Inflammatory macrophage treated with lipopolysaccharide for 1 hour (primary cell): Measurements from ENCODE around the gene RNU1-4.
"Not testable (repeated sequence)": the region's sequence is repeated elsewhere in the genome, so short reads cannot be mapped to it uniquely, and the experiment has no call there.

ENCODE experiments used
- DNase-seq, 2 donors: peaks; one replicate each; pipeline ENCODE4 v3.0.0-alpha.2; 2020 to 2022

RNU1-4 gene

DNA sequence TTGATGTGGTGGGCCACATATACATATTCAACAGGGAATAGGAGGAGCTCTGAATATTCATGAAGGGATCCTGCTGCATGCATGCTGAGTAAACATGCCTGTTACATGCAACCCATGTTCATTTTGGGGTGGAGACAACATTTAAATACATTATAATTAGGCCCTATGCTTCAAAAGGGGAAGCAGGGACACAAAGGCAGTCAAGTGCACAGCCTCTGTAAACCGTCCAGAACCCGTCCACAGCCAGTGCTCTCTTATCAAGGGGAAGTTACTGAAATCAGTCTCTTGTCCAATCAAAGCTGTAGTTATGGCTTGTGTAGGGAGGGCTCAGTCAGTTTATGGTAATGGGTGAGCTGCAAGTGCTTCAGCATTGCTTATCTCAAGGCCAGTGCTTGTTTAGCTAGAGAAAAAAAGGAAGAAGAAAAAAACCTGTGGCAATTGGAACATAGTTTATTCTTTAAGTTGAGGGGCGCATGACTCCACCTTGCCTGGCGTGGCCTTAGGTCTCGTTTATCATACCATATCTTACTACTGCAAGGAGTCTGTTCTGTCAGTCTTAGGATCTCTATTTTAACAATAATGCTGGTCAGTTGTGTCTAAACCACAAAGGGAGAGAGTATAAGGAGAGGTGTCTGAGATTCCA lies 7.9 kb upstream of the RNU1-4 start:
- DNase-seq, result not testable (repeated sequence)

DNA sequence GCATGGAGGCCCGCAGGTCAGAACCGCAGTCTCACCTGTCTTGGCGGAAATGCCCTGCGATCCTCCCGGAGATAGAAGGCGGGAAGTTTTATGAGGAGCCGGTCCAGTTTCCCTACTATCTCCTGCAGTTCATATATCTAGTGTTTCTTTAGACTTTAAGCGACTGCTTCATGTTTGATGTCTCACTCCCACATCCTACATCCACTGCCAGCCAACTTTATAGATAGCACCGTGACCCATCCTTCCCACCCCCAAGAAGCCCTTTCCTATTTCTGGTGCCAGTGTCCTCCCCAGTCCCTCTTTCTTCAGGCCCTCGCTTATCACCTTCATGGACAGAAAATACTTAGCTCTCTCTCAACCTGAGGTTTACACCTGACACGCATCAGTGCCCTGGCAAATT lies 914 bp downstream of the RNU1-4 start:
- not testable (repeated sequence) for DNase-seq

DNA sequence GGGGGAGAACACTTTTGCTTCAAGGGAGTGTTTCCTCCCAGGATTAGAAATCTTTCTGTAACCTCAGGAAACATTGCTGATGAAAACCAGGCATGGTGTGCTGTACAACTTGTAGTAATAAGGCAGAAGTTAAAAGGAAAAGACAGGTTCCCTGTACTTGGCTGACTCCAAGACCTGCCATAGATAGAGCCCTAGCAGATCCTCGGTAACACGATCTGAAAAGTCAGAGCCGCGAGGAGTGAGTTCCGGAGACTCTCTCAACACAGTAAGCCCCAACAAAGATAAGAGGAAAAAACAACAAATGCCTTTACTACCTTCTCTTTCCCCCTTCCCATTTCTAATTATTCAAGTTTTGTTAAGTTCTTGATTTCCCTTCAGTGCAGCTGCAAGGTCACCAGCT lies 7.3 kb downstream of the RNU1-4 start:
- DNase-seq, result not testable (repeated sequence)

DNA sequence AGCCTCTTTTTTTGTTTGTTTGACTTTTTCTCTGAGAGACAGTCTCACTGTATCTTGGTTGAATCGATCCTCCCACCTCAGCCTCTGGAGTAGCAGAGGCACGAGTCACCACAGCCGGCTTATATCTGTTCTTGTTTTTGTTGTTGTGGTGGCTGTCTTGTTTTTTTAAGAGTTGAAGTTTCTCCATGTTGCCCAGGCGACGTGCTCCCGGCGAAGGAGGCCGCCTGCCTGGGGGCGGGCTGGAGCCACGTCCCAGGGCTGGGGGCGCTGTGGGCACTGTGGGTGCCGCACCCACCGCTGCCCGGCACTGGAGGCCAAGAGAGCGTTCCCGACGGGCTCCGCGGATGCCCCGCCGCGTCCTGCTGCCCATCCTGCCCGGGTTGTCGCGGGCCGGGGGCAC lies 8.4 kb downstream of the RNU1-4 start:
- DNase-seq, result not testable (repeated sequence)

DNA sequence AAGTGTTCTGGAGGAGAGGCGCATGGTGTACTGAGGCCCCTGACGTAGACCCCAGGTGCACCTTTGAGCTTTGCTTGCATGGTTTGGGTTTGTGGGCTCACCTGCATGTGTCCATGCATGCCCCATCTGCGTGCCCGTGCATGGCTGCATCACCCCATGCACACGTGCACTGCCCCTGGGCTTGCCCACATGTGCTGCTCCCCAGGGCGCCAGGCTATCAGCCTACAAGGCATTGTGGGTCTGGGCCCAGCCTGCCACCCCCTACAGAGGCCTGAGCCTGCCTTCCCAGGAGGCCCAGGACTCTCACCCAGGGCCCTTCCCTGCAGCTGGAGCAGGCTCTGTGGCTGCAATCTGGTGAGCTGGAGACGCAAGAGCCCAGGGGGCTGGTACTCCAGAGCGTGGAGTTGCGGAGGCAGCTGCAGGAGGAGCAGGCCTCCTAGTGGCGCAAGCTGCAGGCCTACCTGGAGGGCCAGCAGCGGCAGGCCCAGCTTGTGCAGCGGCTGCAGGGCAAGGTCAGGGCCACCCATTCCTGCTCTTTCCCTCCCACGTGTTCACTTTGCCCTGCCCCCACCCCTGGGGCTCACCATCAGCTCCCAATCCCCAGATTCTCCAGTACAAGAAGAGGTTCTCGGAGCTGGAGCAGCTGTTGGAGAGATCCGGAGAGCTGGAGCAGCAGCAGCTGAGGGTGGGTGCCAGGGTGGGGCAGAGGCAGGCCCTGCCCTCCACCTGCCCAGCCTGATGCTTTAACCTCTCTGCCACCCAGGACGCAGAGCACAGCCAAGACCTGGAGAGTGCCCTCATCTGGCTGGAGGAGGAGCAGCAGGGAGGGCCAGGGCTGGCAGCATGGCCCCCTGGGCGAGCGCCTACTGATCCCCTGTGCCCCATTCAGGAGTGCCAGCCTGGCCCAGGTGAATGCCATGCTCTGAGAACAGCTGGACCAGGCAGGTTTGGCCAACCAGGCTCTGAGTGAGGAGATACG lies 9.9 kb downstream of the RNU1-4 start:
- DNase-seq, result not testable (repeated sequence)

DNA sequence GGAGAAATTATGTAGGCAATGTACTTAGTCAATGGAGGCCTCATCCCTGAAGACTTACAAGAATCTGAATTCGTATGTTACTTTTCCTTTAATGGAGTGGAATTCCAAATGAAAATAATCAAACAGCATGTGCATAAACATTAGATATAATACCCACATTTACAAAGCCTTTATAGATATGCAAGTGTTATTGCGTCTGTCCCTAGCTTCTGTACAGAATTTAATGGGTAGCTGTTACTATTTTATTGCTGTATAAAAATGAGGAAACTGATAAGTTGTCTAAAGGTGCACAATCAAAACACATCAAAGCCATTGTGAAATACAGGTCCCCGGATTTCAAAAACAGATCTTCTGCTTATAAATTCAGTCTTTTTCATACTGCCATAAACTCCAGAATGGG lies 12.5 kb downstream of the RNU1-4 start:
- not testable (repeated sequence) for DNase-seq

DNA sequence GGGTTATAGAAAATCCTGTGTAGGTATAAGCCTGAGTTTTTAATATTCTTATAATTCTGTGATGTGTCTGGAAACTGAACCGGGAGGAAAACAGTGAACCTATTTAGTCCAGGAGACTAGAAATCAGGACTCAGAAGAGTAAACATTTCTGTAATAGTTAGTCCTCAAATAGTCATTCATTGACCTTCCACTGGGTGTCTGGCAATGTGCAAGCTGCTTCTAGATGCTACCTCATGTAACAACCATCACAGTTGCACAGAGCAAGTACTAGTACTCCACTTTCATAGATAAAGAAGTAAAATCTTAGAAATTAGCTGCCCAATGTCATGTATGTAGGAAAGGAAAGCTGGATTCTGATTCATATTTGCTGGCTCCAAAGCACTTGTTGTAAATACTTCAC lies 15.1 kb downstream of the RNU1-4 start:
- not testable (repeated sequence) for DNase-seq

DNA sequence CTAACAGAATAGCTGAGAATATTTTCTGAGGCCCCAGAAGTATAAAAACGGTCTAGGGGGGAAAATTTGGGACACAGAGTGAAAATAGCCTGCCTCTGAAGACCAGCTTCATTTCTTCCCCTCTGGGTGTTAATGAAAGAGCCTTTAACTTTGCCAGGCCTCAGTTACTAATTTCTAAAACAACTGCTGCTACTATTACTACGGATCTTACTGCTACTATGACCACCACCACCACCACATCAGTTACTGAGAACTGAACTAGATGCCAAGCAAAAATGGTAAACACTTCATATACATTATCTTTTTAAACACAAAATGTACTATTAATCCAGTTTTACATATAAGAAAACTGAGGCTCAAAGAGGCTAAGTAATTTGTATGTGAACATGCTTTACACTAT lies 15.6 kb downstream of the RNU1-4 start:
- not testable (repeated sequence) for DNase-seq

DNA sequence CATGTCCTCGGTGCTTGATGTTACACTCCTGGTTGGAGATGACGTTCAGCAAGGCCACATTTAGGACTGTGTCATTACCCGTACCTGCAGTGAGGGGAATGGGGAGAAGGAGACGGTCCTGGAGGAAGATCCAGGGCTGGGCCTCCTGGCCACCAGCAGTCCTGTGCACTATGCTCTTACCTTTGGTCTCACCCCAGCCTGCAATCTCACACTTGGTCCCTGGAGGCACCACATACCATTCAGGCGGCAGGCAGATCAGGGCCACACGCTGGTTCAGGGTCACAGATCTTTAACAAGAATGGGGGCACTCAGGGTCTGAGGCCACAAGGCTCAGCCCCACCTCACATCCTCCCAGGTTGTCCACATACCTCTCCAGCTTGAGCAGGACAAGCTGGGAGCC lies 17.3 kb downstream of the RNU1-4 start:
- DNase-seq, result not testable (repeated sequence)

DNA sequence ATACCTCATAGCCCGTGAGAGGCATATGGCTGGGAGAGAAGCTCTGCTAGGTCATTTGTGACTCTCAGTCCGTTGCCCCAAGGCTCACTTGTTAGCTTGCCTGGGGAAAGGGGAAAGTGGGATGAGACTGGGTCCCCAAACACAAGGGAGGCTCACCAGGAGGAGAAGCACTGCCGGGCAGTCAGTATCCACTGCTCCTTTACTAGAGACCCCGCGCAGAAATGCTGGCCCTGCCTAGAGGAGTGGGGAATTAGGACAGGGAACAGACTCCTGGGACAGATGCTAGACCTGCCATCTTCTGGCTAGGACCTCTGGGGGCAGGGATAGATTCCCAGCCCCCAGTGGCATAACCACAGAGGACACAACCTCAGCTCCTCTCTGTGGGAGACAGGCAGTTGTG lies 17.7 kb downstream of the RNU1-4 start:
- not testable (repeated sequence) for DNase-seq

DNA sequence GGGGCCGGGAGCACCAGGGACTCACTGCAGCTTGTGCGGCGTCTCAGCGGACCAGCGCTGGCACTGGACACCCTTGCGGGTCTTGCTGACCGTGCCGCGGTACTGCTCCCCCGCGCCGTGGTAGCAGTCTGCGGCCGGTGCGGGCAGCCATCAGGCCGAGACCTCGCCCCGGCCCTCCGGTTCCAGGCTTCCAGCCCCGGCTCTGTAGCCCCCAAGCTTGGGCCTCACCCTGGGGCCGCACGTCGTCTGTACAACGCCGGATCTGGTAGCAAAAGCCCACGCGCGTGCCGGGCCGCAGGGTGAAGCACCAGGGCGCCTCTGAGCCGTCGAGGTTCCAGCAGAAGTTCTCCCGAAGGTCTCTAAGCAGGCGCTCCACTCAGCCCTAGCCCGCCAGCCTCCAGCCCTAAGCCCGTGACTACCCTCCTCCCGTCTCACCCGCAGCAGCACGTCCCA lies 18.8 kb downstream of the RNU1-4 start:
- not testable (repeated sequence) for DNase-seq

DNA sequence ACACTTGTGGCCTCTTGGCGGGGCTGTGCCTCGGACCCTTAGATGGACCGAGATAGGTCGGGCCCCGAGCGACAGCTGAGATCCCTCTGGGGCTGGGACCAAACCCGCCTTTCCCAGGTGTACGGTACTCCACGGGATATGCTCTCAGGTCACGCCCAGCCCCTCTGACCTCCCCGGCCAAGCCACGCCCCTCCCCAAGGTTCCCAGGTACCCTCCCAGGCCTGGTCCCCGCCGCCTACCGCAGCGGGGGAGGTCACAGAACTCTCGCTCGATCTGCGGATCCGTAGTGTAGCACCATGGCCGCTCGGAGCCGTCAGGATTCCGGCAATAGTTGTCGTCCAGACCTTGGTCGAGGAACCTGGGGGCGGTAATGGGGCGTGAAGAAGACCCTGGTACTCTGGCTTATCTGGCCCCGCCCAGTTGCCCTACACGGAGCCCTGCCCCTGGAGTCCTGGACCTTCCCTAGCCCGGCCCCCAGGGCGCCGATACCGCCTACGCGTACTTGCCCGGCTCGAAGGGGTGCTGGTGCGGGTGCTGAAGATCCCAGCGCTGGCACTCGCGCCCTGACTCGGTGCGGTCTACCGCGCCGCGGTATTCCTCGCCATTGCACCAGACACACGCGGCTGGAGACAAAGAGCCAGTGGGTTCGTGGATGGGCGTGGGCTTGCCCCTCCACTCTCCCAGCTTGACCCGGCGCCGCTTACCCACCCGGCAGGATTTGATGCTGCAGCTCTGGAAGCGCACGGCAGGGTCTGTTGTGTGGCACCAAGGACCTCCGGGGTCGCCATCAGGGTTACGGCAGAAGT lies 19.5 kb downstream of the RNU1-4 start:
- not testable (repeated sequence) for DNase-seq

DNA sequence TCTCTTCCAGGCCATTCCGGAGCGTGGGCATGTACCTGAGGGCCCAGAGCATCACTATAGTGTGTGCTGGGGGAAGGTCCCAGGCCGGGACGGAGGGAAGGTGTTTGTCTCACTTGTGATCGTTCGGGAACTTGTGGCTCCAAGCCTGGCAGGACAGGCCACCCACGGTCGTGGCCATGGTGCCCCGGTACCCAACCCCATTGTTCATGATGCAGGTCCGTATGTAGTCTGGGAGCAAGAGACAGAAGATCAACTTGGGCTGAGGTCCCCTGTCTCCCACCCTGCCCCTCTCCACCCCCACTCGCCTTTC lies 20.1 kb downstream of the RNU1-4 start:
- DNase-seq, result not testable (repeated sequence)

DNA sequence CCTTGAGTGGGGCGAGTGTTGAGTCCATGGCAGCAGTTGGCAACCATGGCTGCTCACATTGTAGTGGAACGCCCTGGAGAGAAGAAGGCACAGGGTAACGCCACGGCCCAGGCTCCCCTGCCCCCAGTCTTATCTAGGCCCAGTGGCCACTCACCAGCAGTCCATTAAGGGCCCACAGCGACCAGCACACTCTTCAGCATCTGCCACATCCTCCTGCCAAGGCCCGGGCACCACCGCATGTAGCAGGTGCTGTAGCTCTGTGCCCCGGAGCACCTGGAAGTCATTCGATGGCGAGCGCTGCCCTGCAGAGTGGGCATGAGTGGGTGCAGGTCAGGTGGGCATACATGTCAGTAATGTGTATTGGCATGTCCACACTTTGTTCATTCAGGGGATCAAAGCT lies 20.5 kb downstream of the RNU1-4 start:
- not testable (repeated sequence) for DNase-seq

DNA sequence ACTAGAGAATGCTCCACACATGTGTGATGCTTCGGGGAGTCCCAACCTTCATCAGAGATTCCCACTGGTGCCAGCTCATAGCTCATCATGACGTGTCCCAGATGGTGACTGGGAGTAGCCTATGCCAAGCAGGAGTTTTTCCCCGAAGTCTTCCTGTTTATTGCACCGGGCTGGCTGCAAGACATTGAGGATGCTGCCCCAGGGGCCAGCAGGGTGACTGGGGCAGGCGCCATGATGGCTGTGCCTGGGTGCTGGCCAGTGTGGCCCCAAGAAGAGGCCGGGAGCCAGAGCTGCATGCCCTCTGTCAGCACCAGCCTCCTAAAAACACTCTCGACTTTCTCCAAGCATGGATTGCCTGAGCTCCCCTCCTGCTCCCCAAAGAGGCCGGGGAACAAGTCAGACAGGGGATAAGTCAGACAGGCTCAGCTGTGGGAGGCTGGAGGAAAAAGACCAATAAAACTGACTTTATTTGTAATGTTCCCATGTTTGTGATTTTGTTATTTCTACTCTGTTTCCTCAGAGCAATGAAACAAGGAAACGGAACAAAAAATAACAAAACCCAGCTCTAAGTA lies 24.0 kb downstream of the RNU1-4 start:
- DNase-seq, result not testable (repeated sequence)

DNA sequence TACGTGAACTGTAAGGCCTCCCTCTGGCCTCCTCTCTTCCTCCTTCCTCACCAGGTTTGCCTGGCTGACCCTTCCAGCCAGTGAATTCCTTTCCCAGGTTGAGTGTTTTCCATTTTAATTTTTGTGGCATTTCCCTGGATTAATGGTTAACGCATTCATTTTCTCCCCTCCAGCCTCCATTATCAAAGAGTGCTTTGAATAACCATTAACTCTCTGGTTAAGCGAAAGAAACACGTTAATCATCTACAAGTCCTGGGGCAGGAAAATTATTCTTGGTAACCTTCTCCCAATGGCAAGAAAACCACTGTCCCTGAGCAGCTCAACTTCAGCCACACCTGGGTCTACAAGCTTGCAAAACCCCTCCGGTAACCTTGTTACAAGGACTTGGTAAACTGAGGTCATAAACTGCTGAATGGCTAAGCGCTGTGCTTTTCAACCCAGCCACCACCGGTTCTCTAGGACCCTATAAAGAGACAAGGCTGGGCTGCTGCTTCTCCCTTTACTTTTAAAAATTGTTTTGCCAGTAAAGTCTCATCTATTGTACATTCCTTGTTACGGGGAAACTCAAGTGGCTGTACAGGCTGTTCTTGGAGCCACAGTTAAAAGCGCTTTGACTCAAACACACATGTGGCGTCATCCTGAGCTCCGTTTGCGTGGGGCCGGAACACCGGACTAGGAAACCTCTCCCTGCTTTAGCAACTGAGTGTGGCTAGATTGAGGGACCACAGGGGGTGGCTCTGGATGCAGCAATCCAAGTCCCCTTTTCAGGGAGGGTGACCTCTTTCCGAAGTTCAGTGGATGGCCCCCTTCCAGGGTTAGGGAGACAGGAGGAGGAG lies 24.7 kb downstream of the RNU1-4 start:
- not testable (repeated sequence) for DNase-seq

DNA sequence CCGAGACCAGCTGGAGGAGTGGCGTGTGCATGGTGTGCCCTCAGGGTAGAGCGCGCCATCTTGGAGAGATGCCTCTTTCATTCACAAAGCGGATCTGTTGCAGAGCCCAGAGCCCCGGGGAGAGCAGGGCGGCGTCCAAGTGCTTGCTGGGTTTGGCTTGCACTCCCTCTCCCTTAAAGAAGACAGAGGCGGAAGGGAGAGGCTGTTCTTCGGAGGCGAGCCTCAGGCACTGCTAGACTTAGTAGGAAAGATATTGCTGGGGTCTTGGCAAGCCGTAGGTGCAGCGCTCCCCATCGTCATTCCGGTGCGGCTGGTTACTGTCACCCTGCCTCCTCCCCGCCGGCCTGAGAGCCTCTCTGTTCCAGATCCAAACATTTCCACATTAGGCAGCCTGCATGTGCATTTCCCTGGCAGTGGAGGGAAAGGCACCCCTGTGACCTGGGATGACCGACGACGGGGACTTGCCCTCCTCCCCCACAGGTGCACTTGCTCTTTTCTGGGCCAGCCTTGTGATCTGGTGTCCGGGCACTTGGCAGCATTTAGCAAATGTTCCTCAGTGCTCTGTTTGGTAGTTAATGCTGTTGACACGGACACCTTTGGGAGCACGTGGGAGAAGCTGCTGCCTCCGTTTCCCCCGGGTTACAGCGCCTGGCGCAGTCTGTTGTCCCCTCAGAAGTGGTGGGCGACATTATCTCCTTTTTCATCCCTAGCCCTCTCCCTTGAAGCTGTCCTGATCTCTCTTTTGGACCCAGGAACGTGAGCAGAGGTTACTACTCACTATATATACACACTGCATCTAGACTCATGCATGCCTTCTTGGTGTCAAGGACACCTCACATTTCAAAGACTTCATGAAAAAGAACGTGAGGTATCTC lies 25.7 kb downstream of the RNU1-4 start:
- DNase-seq, result not testable (repeated sequence)

DNA sequence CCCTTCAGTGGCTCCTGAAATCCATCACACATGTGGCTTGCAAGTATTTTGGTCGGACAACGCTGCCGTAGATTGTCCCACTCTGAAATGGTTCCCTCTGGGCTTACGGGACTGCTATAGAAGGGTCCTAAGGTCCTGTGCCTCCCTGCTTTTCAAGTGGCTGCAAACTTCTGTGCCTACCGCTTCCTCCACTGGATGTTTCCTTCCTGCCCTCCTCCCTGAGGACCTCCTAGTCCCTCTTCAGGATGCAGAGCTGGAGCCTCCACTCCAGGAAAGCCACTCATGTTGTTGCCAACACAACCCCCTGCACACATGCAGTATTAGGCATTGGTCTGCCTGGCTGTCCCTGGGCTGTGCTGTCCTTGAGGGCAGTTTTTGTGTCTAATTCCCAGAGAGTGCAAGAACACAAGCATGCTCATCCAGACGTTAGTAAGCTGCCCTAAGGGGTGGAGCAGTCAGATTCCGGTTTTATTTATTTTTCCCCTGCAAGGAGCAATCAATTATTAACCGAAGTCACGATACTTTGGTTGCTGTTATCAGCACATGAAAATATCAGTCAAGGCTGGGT lies 26.5 kb downstream of the RNU1-4 start:
- DNase-seq, result not testable (repeated sequence)

DNA sequence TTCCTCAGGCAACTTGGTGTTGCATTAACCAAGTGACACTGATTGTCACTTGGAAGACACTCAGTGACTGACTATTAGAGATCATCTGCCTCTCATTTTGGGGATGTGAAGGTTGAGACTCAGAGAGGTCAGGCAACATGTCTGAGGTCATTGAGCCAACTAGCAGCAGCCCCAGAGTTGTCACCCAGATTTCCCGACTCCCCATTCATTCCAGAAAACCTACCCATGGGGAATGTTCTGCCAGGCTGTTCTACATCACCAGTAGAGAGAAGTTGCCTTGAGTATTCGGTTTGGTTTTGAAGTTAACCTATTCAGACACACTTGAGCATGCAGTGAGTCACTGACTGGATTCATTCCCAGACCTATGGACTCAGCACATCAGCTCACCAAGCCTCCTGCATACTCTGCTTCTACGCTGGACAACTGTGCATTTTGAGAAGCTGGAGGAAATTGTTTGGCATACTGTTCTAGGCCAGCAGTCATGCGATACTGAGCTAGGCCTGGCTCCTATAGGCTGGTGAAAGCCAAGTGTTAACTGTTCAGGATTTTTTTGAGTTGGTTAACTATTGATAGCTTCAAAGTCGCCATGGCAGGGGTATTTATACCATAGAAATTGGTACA lies 29.9 kb downstream of the RNU1-4 start:
- not testable (repeated sequence) for DNase-seq

DNA sequence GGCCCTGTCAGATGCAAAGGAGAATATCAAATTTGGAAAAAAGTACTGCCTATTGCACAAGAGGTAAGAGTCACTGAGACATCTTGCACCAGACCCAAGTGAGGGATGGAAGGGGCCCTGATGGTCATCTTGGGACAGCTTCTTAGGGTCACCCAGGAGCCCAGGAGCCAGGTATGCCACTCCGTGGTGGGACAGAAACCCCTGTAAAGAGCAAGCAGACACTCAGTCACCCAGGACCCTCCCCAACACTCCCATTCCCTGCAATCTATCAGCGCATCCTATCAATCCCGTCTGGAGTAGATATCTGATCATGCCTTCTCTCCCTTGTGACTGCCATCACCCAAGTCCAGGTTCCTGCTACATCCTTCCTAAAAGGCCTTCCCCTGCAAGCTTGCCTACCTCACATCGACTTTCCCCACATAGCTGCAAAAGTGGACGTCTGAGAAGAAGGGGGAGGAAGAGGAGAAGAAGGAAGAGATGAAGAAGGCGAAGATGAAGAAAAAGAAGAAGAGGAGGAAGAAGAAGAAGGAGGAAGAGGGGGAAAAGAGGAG lies 30.7 kb downstream of the RNU1-4 start:
- not testable (repeated sequence) for DNase-seq
